ENCODE results near the gene AGTPBP1. TPM values are rescaled to one million over a fixed set of nuclear protein-coding genes. Genes with fewer than 3 reads are reported as not detected.

AGTPBP1 gene
- total RNA-seq, 1 experiment from 2014 or later = 42.9 TPM

Other genes with a start within 250 kb of the AGTPBP1 start
- 21.9 and 35.6 TPM in 2 replicates for gene NAA35, start 199.2 kb upstream of the AGTPBP1 start, total RNA-seq (2014; rRNA removed; shearing (Covaris generic); ENCODE audit: low replicate concordance)